GM13977 (cell line): ENCODE data around the gene PGAP1.
A peak's percentile ranks its signal among the peaks of the same experiment; 100 is the strongest.

Experiments
- DNase-seq: peaks from one replicate; pipeline ENCODE4 v3.0.0; 2012; ENCODE audit warnings: low spot score
- CTCF ChIP-seq: IDR thresholded peaks from 2 replicates; pipeline ENCODE4 v1.5.1; 2012; ENCODE audit warnings: mild to moderate bottlenecking, control low read depth; ENCODE audit not compliant: insufficient read depth; ENCODE audit errors: extremely low read depth, missing control alignments
- in situ Hi-C: fragments of 300-500 bp; cut with MboI; formaldehyde crosslinking; loops from one replicate; pipeline ENCODE4 v1.12.0; 2022; ENCODE audit warnings: low sequenced_read_pairs, low pct_unique_long_range_greater_than_20kb, mixed read lengths, inconsistent platforms; ENCODE audit not compliant: unreplicated experiment

The PGAP1 gene

GRCh38 chr2:196926562-196927375 lies at the start of gene PGAP1:
Gene PGAP1 (minus strand): TSS chr2:196926707. CDS start chr2:196926616, 91 bp downstream.
- in situ Hi-C loops: no loop called here
- DNase-seq: peak; percentile 92
- TF ChIP-seq CTCF: no peak

GRCh38 chr2:196974970-196975369 lies 48.5 kb upstream of the PGAP1 start:
- no peak for TF ChIP-seq CTCF
- in situ Hi-C loops: no loop called here

GRCh38 chr2:196971574-196972279 lies 45.2 kb upstream of the PGAP1 start:
- DNase-seq: no peak
- TF ChIP-seq CTCF: no peak
- in situ Hi-C loops: no loop called here

More at GRCh38 chr2:196974970-196975369, 48.5 kb upstream of the PGAP1 start:
- no peak for DNase-seq

- in situ Hi-C loops: no loop called here
- no peak for TF ChIP-seq CTCF
- DNase-seq: no peak
These were observed 43.6 kb upstream of the PGAP1 start for GRCh38 chr2:196970099-196970498.

GRCh38 chr2:196968516-196968915 lies 42.0 kb upstream of the PGAP1 start:
- in situ Hi-C loops: no loop called here
- DNase-seq: no peak
- no peak for TF ChIP-seq CTCF

GRCh38 chr2:196967775-196968174 lies 41.3 kb upstream of the PGAP1 start:
- DNase-seq: no peak
- TF ChIP-seq CTCF: no peak
- in situ Hi-C loops: no loop called here
